Tibial nerve (tissue), 4 donors: ENCODE results near the gene YIF1A. TPM values are rescaled to one million over a fixed set of nuclear protein-coding genes. Genes with fewer than 3 reads are reported as not detected.

Experiments
- DNase-seq, 2 donors: peaks; one replicate each; pipeline ENCODE4 v3.0.0-alpha.2; 2019; ENCODE audit warnings: low spot score in 2 of 2
- H3K27ac ChIP-seq, 4 donors: fragments of 200-600 bp; sonication (generic) in 3 of 4; one replicate each; pipeline ENCODE4 v1.5.1; 2017 to 2019; ENCODE audit warnings: mild to moderate bottlenecking in 1 of 4
- H3K27me3 ChIP-seq, 2 donors: fragments of 200-600 bp; sonication (generic) in 1 of 2; one replicate each; pipeline versions ENCODE4 v1.5.1 to v1.6.0; 2017 to 2019
- H3K36me3 ChIP-seq, 3 donors: fragments of 200-600 bp; sonication (generic); one replicate each; pipeline ENCODE4 v1.5.1; 2018 to 2019
- H3K4me1 ChIP-seq, 4 donors: fragments of 200-600 bp; sonication (generic) in 3 of 4; one replicate each; pipeline ENCODE4 v1.5.1; 2017 to 2019
- H3K4me3 ChIP-seq, 4 donors: fragments of 200-600 bp; sonication (generic) in 3 of 4; one replicate each; pipeline ENCODE4 v1.5.1; 2017 to 2019; ENCODE audit warnings: mild to moderate bottlenecking in 1 of 4, moderate library complexity in 1 of 4
- H3K9me3 ChIP-seq, 4 donors: fragments of 200-600 bp; sonication (generic) in 3 of 4; one replicate each; pipeline ENCODE4 v1.5.1; 2017 to 2019
- CTCF ChIP-seq, 5 experiments: fragments of 200-600 bp in 3 of 5; fragments of 450-650 bp in 2 of 5; sonication (generic) in 3 of 5; IDR thresholded peaks; one replicate each; pipeline ENCODE4 v1.5.1; 2016 to 2019; ENCODE audit warnings: antibody characterized with exemption in 5 of 5, mild to moderate bottlenecking in 3 of 5, moderate library complexity in 2 of 5
- EP300 ChIP-seq, 2 donors: sonication (generic); formaldehyde crosslinking; IDR thresholded peaks; one replicate each; pipeline ENCODE4 v1.6.1; 2017; ENCODE audit warnings: antibody characterized with exemption in 2 of 2, mild to moderate bottlenecking in 1 of 2
- POLR2A ChIP-seq, 2 donors: fragments of 450-650 bp; IDR thresholded peaks; one replicate each; pipeline ENCODE4 v1.6.1; 2017; ENCODE audit warnings: antibody characterized with exemption in 2 of 2, mild to moderate bottlenecking in 2 of 2, moderate library complexity in 2 of 2
- WGBS, 2 donors: methylation state at CpG; one replicate each; pipeline ENCODE4 v1.1.5; 2018; 5-methylcytosine and 5-hydroxymethylcytosine counted together
- total RNA-seq, 4 donors: library from RNA; depleted of rRNA; stranded (reverse); fragments of >200 nt; gene quantifications; one replicate each; pipeline ENCODE4 v1.1.0, GENCODE V29; 2016

The YIF1A gene
- total RNA-seq, 4 donors from 2014 or later: 76.0 to 143 (median 90.6) TPM

GRCh38 chr11:66265531-66266377, 23.2 kb downstream of the YIF1A start:
- H3K27me3 ChIP-seq: no peaks in the 10 kb centered on the region
- peaks cover 0 to 30% (median 15%) of the 10 kb centered on the region in 4 donors for H3K4me1 ChIP-seq
- TF ChIP-seq EP300 (IDR thresholded peaks at IDR 0.05): no peak
- no peak for DNase-seq
- peaks cover 0 to 58% (median 0%) of the 10 kb centered on the region in 3 donors for H3K36me3 ChIP-seq
- no peaks in the 10 kb centered on the region for H3K9me3 ChIP-seq
- no peak overlapping the region for H3K4me3 ChIP-seq
- H3K27ac ChIP-seq: peak overlapping the region in 2 of 4 donors; percentile 98 to 99
- WGBS, 2 donors: 90 to 93% methylated on average over 23 to 25 of the region's 26 CpGs

- TF ChIP-seq CTCF (IDR thresholded peaks at IDR 0.05): peak in 1 of 5 experiments; percentile 15
- no peak for TF ChIP-seq EP300 (IDR thresholded peaks at IDR 0.05)
- TF ChIP-seq POLR2A (IDR thresholded peaks at IDR 0.05): no peak
- 67 to 83% methylated on average over 12 of the region's 12 CpGs for WGBS, 2 donors
- no peak for DNase-seq
- Histone ChIP-seq H3K4me3 (no peak overlapping the region), H3K9me3 (no peaks in the 10 kb centered on the region), H3K4me1 (peaks cover 0 to 21% (median 10%) of the 10 kb centered on the region in 4 donors), H3K36me3 (peaks cover 0 to 64% (median 0%) of the 10 kb centered on the region in 3 donors), H3K27ac (no peak overlapping the region), H3K27me3 (no peaks in the 10 kb centered on the region)
Observed at GRCh38 chr11:66264914-66265313, 24.0 kb downstream of the YIF1A start.

GRCh38 chr11:66264383-66264782, 24.6 kb downstream of the YIF1A start:
- TF ChIP-seq CTCF (IDR thresholded peaks at IDR 0.05) (no peak), POLR2A (IDR thresholded peaks at IDR 0.05) (no peak), EP300 (IDR thresholded peaks at IDR 0.05) (no peak)
- H3K4me1 ChIP-seq: peaks cover 0 to 16% (median 7%) of the 10 kb centered on the region in 4 donors
- no peak for DNase-seq
- no peaks in the 10 kb centered on the region for H3K9me3 ChIP-seq
- H3K36me3 ChIP-seq: peaks cover 0 to 68% (median 0%) of the 10 kb centered on the region in 3 donors
- no peak overlapping the region for H3K27ac ChIP-seq
- H3K4me3 ChIP-seq: no peak overlapping the region
- H3K27me3 ChIP-seq: no peaks in the 10 kb centered on the region
- 86 to 90% methylated on average over 8 of the region's 8 CpGs for WGBS, 2 donors

- H3K4me3 ChIP-seq: no peak overlapping the region
- H3K9me3 ChIP-seq: no peaks in the 10 kb centered on the region
- peaks cover 0 to 68% (median 0%) of the 10 kb centered on the region in 3 donors for H3K36me3 ChIP-seq
- H3K27me3 ChIP-seq: no peaks in the 10 kb centered on the region
- no peak for DNase-seq
- H3K4me1 ChIP-seq: peaks cover 0 to 17% (median 7%) of the 10 kb centered on the region in 4 donors
- WGBS, 2 donors: 93 to 95% methylated on average over 10 of the region's 10 CpGs
- H3K27ac ChIP-seq: no peak overlapping the region
- TF ChIP-seq POLR2A (IDR thresholded peaks at IDR 0.05) (no peak), EP300 (IDR thresholded peaks at IDR 0.05) (no peak), CTCF (IDR thresholded peaks at IDR 0.05) (no peak)
Observed at GRCh38 chr11:66263785-66264184, 25.2 kb downstream of the YIF1A start.

GRCh38 chr11:66263231-66263630, 25.7 kb downstream of the YIF1A start:
- H3K27me3 ChIP-seq: no peaks in the 10 kb centered on the region
- WGBS, 2 donors: 93 to 95% methylated on average over 3 to 4 of the region's 4 CpGs
- peaks cover 0 to 22% (median 9%) of the 10 kb centered on the region in 4 donors for H3K4me1 ChIP-seq
- no peaks in the 10 kb centered on the region for H3K9me3 ChIP-seq
- peaks cover 0 to 68% (median 0%) of the 10 kb centered on the region in 3 donors for H3K36me3 ChIP-seq
- H3K4me3 ChIP-seq: no peak overlapping the region
- H3K27ac ChIP-seq: no peak overlapping the region
- TF ChIP-seq EP300 (IDR thresholded peaks at IDR 0.05) (no peak), CTCF (IDR thresholded peaks at IDR 0.05) (no peak), POLR2A (IDR thresholded peaks at IDR 0.05) (no peak)
- DNase-seq: no peak
